SW 1271 (cell line): Measurements from ENCODE around the gene CCNI.
"Not testable (repeated sequence)": the region's sequence is repeated elsewhere in the genome, so short reads cannot be mapped to it uniquely, and the experiment has no call there.

ENCODE experiments used
- DNase-seq, 2 experiments: peaks; one replicate each; lab custom pipeline; 2025; lab: John Stamatoyannopoulos, UW

Gene CCNI

GRCh38 chr4:77082886-77083608, 7.3 kb upstream of the CCNI start:
- DNase-seq = no peak

GRCh38 chr4:77080806-77081205, 5.0 kb upstream of the CCNI start:
- DNase-seq = not testable (repeated sequence)

GRCh38 chr4:77079281-77079680, 3.5 kb upstream of the CCNI start:
- no peak for DNase-seq

- no peak for DNase-seq
These were observed 2.6 kb upstream of the CCNI start for GRCh38 chr4:77078401-77078800.

GRCh38 chr4:77076889-77077635, 1.3 kb upstream of the CCNI start:
- DNase-seq = no peak

GRCh38 chr4:77074981-77075855, 571 bp downstream of the CCNI start:
- DNase-seq = peak; percentile 2 to 33

- DNase-seq = no peak
These were observed 1.4 kb downstream of the CCNI start for GRCh38 chr4:77074381-77074831.

GRCh38 chr4:77073981-77074380, 1.8 kb downstream of the CCNI start:
- DNase-seq = no peak

- DNase-seq = no peak
These were observed 2.5 kb downstream of the CCNI start for GRCh38 chr4:77073106-77073809.

GRCh38 chr4:77072195-77072753, 3.5 kb downstream of the CCNI start:
- no peak for DNase-seq

GRCh38 chr4:77069514-77069913, 6.3 kb downstream of the CCNI start:
- DNase-seq = not testable (repeated sequence)

- DNase-seq = no peak
These were observed 10.4 kb downstream of the CCNI start for GRCh38 chr4:77065382-77065781.

GRCh38 chr4:77062856-77063255, 12.9 kb downstream of the CCNI start:
- DNase-seq = no peak

GRCh38 chr4:77052352-77052751, 23.4 kb downstream of the CCNI start:
- DNase-seq = peak in 1 of 2 experiments; percentile 4

GRCh38 chr4:77050962-77051361, 24.8 kb downstream of the CCNI start:
- no peak for DNase-seq

GRCh38 chr4:77047037-77047436, 28.8 kb downstream of the CCNI start:
- peak in 1 of 2 experiments; percentile 13 for DNase-seq

- DNase-seq = no peak
These were observed 30.3 kb downstream of the CCNI start for GRCh38 chr4:77045490-77045889.

GRCh38 chr4:77044461-77045150, 31.2 kb downstream of the CCNI start:
- DNase-seq = peak in 1 of 2 experiments; percentile 18

- DNase-seq = no peak
These were observed 32.2 kb downstream of the CCNI start for GRCh38 chr4:77043507-77044136.
